Measurements from ENCODE around the gene ACTL9. TPM values are rescaled to one million over a fixed set of nuclear protein-coding genes. Genes with fewer than 3 reads are reported as not detected.

ACTL9 gene
- total RNA-seq, 2 donors from 2014 or later: not detected

GRCh38 chr19:8695911-8696310 is 2.7 kb downstream of the ACTL9 start:
- Histone ChIP-seq H3K9me3 (no peaks in the 10 kb centered on the region), H3K4me3 (no peak overlapping the region), H3K27me3 (no peaks in the 10 kb centered on the region), H3K27ac (no peak overlapping the region), H3K36me3 (replicated peaks in 1 of 2; ENCODE audit: insufficient read depth in 1 of 2, low read depth in 2 of 2) (no peaks in the 10 kb centered on the region), H3K4me1 (no peaks in the 10 kb centered on the region)
- no peak for DNase-seq
- WGBS, 2 donors: 52 to 53% methylated on average over 6 of the region's 6 CpGs
- TF ChIP-seq POLR2A (IDR thresholded peaks at IDR 0.05) (no peak), CTCF (IDR thresholded peaks at IDR 0.05) (no peak)
- intact Hi-C loops (cut with DNase I): no loop called here
- no peak for ATAC-seq

GRCh38 chr19:8695501-8695900 is 3.1 kb downstream of the ACTL9 start:
- Histone ChIP-seq H3K27ac (no peak overlapping the region), H3K27me3 (no peaks in the 10 kb centered on the region), H3K36me3 (replicated peaks in 1 of 2; ENCODE audit: insufficient read depth in 1 of 2, low read depth in 2 of 2) (no peaks in the 10 kb centered on the region), H3K4me3 (no peak overlapping the region), H3K4me1 (no peaks in the 10 kb centered on the region), H3K9me3 (no peaks in the 10 kb centered on the region)
- ATAC-seq (no peak), DNase-seq (no peak)
- WGBS, 2 donors: 19 to 71% methylated on average over 1 to 6 of the region's 6 CpGs
- TF ChIP-seq CTCF (IDR thresholded peaks at IDR 0.05): no peak
- TF ChIP-seq POLR2A (IDR thresholded peaks at IDR 0.05): no peak
- intact Hi-C loops (cut with DNase I): no loop called here

- intact Hi-C loops (cut with DNase I): no loop called here
- H3K27ac ChIP-seq: no peak overlapping the region
- no peaks in the 10 kb centered on the region for H3K9me3 ChIP-seq
- no peaks in the 10 kb centered on the region for H3K27me3 ChIP-seq
- no peaks in the 10 kb centered on the region for H3K36me3 ChIP-seq (replicated peaks in 1 of 2; ENCODE audit: insufficient read depth in 1 of 2, low read depth in 2 of 2)
- no peak for ATAC-seq
- DNase-seq: no peak
- WGBS, 2 donors: 30 to 43% methylated on average over 5 of the region's 5 CpGs
- no peaks in the 10 kb centered on the region for H3K4me1 ChIP-seq
- TF ChIP-seq POLR2A (IDR thresholded peaks at IDR 0.05): no peak
- TF ChIP-seq CTCF (IDR thresholded peaks at IDR 0.05): no peak
- no peak overlapping the region for H3K4me3 ChIP-seq
Observed at GRCh38 chr19:8690753-8691539, 7.6 kb downstream of the ACTL9 start.

GRCh38 chr19:8688930-8689329 is 9.7 kb downstream of the ACTL9 start:
- no peak overlapping the region for H3K4me3 ChIP-seq
- H3K27me3 ChIP-seq: no peaks in the 10 kb centered on the region
- no peaks in the 10 kb centered on the region for H3K36me3 ChIP-seq (replicated peaks in 1 of 2; ENCODE audit: insufficient read depth in 1 of 2, low read depth in 2 of 2)
- 80 to 81% methylated on average over 15 of the region's 15 CpGs for WGBS, 2 donors
- ATAC-seq (no peak), DNase-seq (no peak)
- intact Hi-C loops (cut with DNase I): no loop called here
- no peak for TF ChIP-seq CTCF (IDR thresholded peaks at IDR 0.05)
- no peak for TF ChIP-seq POLR2A (IDR thresholded peaks at IDR 0.05)
- H3K4me1 ChIP-seq: no peaks in the 10 kb centered on the region
- H3K27ac ChIP-seq: no peak overlapping the region
- H3K9me3 ChIP-seq: no peaks in the 10 kb centered on the region

GRCh38 chr19:8686549-8686948 is 12.0 kb downstream of the ACTL9 start:
- intact Hi-C loops (cut with DNase I): no loop called here
- 34 to 43% methylated on average over 5 of the region's 5 CpGs for WGBS, 2 donors
- no peak for DNase-seq

More at GRCh38 chr19:8686549-8686948, 12.0 kb downstream of the ACTL9 start:
- Histone ChIP-seq H3K27me3 (no peaks in the 10 kb centered on the region), H3K9me3 (no peaks in the 10 kb centered on the region), H3K4me1 (no peaks in the 10 kb centered on the region), H3K4me3 (no peak overlapping the region), H3K36me3 (replicated peaks in 1 of 2; ENCODE audit: insufficient read depth in 1 of 2, low read depth in 2 of 2) (no peaks in the 10 kb centered on the region), H3K27ac (no peak overlapping the region)
- TF ChIP-seq POLR2A (IDR thresholded peaks at IDR 0.05) (no peak), CTCF (IDR thresholded peaks at IDR 0.05) (no peak)
- ATAC-seq: no peak
